NK-92 (cell line): ENCODE results near the gene BNIP2.
A peak's percentile ranks its signal among the peaks of the same experiment; 100 is the strongest.
"Not testable (repeated sequence)": the region's sequence is repeated elsewhere in the genome, so short reads cannot be mapped to it uniquely, and the experiment has no call there.

ENCODE experiments used
- DNase-seq: peaks from one replicate; lab custom pipeline; 2025; ENCODE audit not compliant: unreplicated experiment; lab: John Stamatoyannopoulos, UW

The BNIP2 gene

GRCh38 chr15:59688782-59689625 is at the start of gene BNIP2:
Gene BNIP2, minus strand, starts transcription at chr15:59689320. Its CDS starts 6,863 bp downstream, at chr15:59682457.
- peak; percentile 97 for DNase-seq

- no peak for DNase-seq
These were observed 49.6 kb upstream of the BNIP2 start for GRCh38 chr15:59738676-59739075.

GRCh38 chr15:59736181-59736580 is 47.1 kb upstream of the BNIP2 start:
- DNase-seq: no peak

GRCh38 chr15:59725151-59725486 is 36.0 kb upstream of the BNIP2 start:
- no peak for DNase-seq

- DNase-seq: no peak
These were observed 34.7 kb upstream of the BNIP2 start for GRCh38 chr15:59723687-59724346.

- no peak for DNase-seq
These were observed 33.4 kb upstream of the BNIP2 start for GRCh38 chr15:59722476-59722875.

GRCh38 chr15:59722037-59722436 is 32.9 kb upstream of the BNIP2 start:
- no peak for DNase-seq

GRCh38 chr15:59721411-59721810 is 32.3 kb upstream of the BNIP2 start:
- DNase-seq: no peak

- DNase-seq: no peak
These were observed 24.1 kb upstream of the BNIP2 start for GRCh38 chr15:59713177-59713576.

GRCh38 chr15:59711451-59712243 is 22.5 kb upstream of the BNIP2 start:
- no peak for DNase-seq

- no peak for DNase-seq
These were observed 18.5 kb upstream of the BNIP2 start for GRCh38 chr15:59707619-59708018.

GRCh38 chr15:59703979-59704796 is 15.1 kb upstream of the BNIP2 start:
- no peak for DNase-seq

- DNase-seq: no peak
These were observed 13.2 kb upstream of the BNIP2 start for GRCh38 chr15:59702351-59702750.

GRCh38 chr15:59701880-59702279 is 12.8 kb upstream of the BNIP2 start:
- DNase-seq: no peak

GRCh38 chr15:59699810-59700431 is 10.8 kb upstream of the BNIP2 start:
- no peak for DNase-seq

GRCh38 chr15:59698065-59698464 is 8.9 kb upstream of the BNIP2 start:
- DNase-seq: not testable (repeated sequence)

- DNase-seq: no peak
These were observed 7.2 kb upstream of the BNIP2 start for GRCh38 chr15:59696332-59696731.

GRCh38 chr15:59694779-59695178 is 5.7 kb upstream of the BNIP2 start:
- no peak for DNase-seq

GRCh38 chr15:59691194-59691805 is 2.2 kb upstream of the BNIP2 start:
- DNase-seq: no peak

- no peak for DNase-seq
These were observed 611 bp upstream of the BNIP2 start for GRCh38 chr15:59689626-59690236.
